ENCODE results near the gene CGB1. TPM values are rescaled to one million over a fixed set of nuclear protein-coding genes. Genes with fewer than 3 reads are reported as not detected.

Gene CGB1
- total and polyA plus RNA-seq, 4 donors, result not detected

- Histone ChIP-seq H3K9ac (ENCODE audit: low read depth in 1 of 2, low read length in 2 of 2) (no peak overlapping the region), H3K27me3 (ENCODE audit: control insufficient read depth in 4 of 4, insufficient read depth in 4 of 4, low read length in 3 of 4) (no peaks in the 10 kb centered on the region), H3K27ac (ENCODE audit: low read depth in 1 of 2, low read length in 2 of 2) (no peak overlapping the region), H3K36me3 (ENCODE audit: control insufficient read depth in 4 of 4, insufficient read depth in 3 of 4, low read depth in 1 of 4, low read length in 3 of 4) (peaks cover 3 to 26% (median 8%) of the 10 kb centered on the region in 4 donors), H3K4me3 (ENCODE audit: low read depth in 1 of 3, low read length in 3 of 3) (no peak overlapping the region), H3K4me1 (ENCODE audit: control insufficient read depth in 4 of 4, insufficient read depth in 4 of 4, low read length in 3 of 4) (peaks cover 5 to 22% (median 16%) of the 10 kb centered on the region in 4 donors), H3K9me3 (ENCODE audit: control insufficient read depth in 4 of 4, low read length in 3 of 4) (no peaks in the 10 kb centered on the region)
- no peak for DNase-seq (ENCODE audit: low spot score)
- 96% methylated on average over 27 of the region's 29 CpGs for WGBS
- TF ChIP-seq ATF3 (IDR thresholded peaks at IDR 0.05), result no peak
- no peak for TF ChIP-seq JUND (IDR thresholded peaks at IDR 0.05)
- no peak for TF ChIP-seq MAX (IDR thresholded peaks at IDR 0.05)
- no peak for TF ChIP-seq GABPA (IDR thresholded peaks at IDR 0.05 in 1 of 2, conservative IDR thresholded peaks at IDR 0.05 in 1 of 2)
- TF ChIP-seq NR2F2 (IDR thresholded peaks at IDR 0.05), result no peak
- TF ChIP-seq SP1 (IDR thresholded peaks at IDR 0.05), result no peak
- TF ChIP-seq HNF4G (IDR thresholded peaks at IDR 0.05), result no peak
- no peak for TF ChIP-seq ZBTB33 (IDR thresholded peaks at IDR 0.05)
- no peak for TF ChIP-seq CTCF (IDR thresholded peaks at IDR 0.05; ENCODE audit: low read depth, low read length, missing input control)
- TF ChIP-seq RAD21 (IDR thresholded peaks at IDR 0.05), result no peak
- TF ChIP-seq RXRA (IDR thresholded peaks at IDR 0.05), result no peak
- no peak for TF ChIP-seq EGR1 (IDR thresholded peaks at IDR 0.05; ENCODE audit: low read depth in 2 of 2)
- no peak for TF ChIP-seq HNF4A (conservative IDR thresholded peaks at IDR 0.05)
- no peak for TF ChIP-seq TAF1 (conservative IDR thresholded peaks at IDR 0.05)
- TF ChIP-seq REST (IDR thresholded peaks at IDR 0.05), result no peak
- no peak for TF ChIP-seq FOXA2 (IDR thresholded peaks at IDR 0.05)
- no peak for TF ChIP-seq YY1 (IDR thresholded peaks at IDR 0.05)
These were observed 20.4 kb downstream of the CGB1 start for GRCh38 chr19:49016067-49016839.
